AG10803 (cell line): ENCODE measurements around the gene CDC37L1.

Experiments used
- DNase-seq: peaks from one replicate; pipeline ENCODE4 v3.0.0; 2010; ENCODE audit warnings: low read depth
- H3K4me3 ChIP-seq: 2 replicates; pipeline ENCODE4 v1.5.1; 2011; ENCODE audit warnings: mild to moderate bottlenecking, low read length, control low read depth
- TF ChIP-seq, protein P1 (sequence below): conservative IDR thresholded peaks from 2 replicates; pipeline ENCODE4 v1.5.1; 2011; ENCODE audit warnings: mild to moderate bottlenecking, low read length, control low read depth, inconsistent platforms

The CDC37L1 gene

GRCh38 chr9:4679268-4680172 is at the start of gene CDC37L1:
TSS of gene CDC37L1 (plus strand) at chr9:4679569. CDS start at chr9:4679768, 199 bp downstream.
- peak; percentile 94 for DNase-seq
- TF ChIP-seq, protein P1, sequence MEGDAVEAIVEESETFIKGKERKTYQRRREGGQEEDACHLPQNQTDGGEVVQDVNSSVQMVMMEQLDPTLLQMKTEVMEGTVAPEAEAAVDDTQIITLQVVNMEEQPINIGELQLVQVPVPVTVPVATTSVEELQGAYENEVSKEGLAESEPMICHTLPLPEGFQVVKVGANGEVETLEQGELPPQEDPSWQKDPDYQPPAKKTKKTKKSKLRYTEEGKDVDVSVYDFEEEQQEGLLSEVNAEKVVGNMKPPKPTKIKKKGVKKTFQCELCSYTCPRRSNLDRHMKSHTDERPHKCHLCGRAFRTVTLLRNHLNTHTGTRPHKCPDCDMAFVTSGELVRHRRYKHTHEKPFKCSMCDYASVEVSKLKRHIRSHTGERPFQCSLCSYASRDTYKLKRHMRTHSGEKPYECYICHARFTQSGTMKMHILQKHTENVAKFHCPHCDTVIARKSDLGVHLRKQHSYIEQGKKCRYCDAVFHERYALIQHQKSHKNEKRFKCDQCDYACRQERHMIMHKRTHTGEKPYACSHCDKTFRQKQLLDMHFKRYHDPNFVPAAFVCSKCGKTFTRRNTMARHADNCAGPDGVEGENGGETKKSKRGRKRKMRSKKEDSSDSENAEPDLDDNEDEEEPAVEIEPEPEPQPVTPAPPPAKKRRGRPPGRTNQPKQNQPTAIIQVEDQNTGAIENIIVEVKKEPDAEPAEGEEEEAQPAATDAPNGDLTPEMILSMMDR = peak; percentile 51
- peak within 1 kb of the TSS; percentile 87 for H3K4me3 ChIP-seq

GRCh38 chr9:4630836-4631235 is 48.5 kb upstream of the CDC37L1 start:
- H3K4me3 ChIP-seq = no peak overlapping the region
- TF ChIP-seq, protein P1 = no peak; the same call in 1 of the 2 replicates
- DNase-seq = peak; percentile 13

DNA sequence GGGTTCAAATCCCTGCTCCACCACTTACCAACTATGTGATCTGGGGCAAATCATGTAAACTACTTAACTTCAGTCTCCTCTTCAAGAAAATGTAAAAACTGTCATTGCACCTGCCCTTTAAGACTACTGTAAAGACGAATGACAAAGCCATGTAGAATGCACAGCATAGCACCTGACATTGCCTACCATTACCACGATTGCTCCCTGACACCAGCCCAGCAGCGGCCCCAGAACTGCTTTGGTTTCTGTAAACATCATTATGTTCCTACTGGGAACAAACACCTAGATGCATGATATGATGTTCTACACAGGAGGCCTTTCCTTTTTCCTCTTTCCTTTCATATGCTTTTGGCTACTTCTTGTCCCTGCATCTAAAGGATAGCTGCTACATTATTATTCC is 40.4 kb upstream of the CDC37L1 start:
- DNase-seq = no peak
- TF ChIP-seq, protein P1 = no peak
- H3K4me3 ChIP-seq = no peak overlapping the region

DNA sequence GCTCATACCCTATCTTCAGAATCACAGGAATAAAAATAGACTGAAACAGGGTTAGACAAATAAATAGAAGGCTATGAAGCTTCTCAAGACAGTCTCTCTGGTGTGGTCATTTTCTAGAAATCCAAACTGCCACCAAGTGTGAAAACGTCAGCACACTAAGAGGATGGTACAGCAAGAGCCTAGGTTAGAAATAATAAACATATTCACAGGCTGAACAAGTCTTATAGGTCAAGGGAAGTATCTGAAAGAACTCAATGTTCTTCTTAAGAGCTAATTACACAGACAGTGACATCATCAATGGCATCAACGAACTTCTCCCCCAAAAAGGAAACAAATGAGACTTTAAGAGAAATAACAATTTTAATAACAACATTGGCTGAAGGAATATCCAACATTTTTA is 39.9 kb upstream of the CDC37L1 start:
- TF ChIP-seq, protein P1 = no peak
- no peak for DNase-seq
- H3K4me3 ChIP-seq = no peak overlapping the region

DNA sequence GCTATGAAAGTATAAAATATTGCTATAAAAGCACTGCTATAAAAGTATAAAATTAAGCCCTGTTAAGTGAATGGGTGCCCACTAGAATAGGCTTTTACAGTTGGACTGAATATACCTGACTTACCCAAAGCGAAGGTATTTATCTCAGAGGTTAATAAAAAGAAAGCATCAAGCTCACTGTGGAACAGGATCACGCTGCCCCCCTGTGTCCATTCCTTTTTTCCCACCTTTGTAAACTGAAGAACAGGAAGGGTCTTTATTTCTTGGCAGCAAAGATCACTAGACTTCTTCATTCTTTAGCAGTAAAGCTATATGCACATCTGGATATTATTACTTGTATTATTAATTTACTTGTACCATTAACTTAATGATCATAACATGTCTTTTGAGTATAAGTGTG is 39.3 kb upstream of the CDC37L1 start:
- no peak overlapping the region for H3K4me3 ChIP-seq
- TF ChIP-seq, protein P1 = peak; percentile 57
- DNase-seq = no peak

DNA sequence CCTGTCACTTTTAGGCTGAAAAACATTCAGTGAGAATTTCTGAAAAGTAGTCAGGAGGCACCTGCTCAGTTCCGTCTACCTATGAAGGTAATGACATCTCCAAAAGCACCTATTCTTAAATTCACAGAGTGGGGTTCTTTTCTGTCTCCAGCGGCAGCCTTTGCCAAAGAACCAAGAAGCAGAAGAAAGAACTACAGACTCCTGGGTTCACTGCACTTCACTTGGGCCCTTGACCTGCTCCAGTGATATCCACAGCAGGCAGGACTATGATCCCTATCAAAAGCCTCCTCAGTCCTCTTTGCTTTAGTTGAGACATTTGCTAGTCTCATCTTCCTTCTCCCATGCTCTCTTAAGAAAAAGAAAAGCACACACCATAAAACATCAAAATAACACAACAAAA is 37.0 kb upstream of the CDC37L1 start:
- no peak for DNase-seq
- TF ChIP-seq, protein P1 = no peak

GRCh38 chr9:4654084-4654483 is 25.3 kb upstream of the CDC37L1 start:
- TF ChIP-seq, protein P1 = no peak
- H3K4me3 ChIP-seq = no peak overlapping the region
- DNase-seq = no peak

More for the DNA sequence above, 37.0 kb upstream of the CDC37L1 start:
- no peak overlapping the region for H3K4me3 ChIP-seq
